ENCODE measurements around the gene PDK2.

DNA sequence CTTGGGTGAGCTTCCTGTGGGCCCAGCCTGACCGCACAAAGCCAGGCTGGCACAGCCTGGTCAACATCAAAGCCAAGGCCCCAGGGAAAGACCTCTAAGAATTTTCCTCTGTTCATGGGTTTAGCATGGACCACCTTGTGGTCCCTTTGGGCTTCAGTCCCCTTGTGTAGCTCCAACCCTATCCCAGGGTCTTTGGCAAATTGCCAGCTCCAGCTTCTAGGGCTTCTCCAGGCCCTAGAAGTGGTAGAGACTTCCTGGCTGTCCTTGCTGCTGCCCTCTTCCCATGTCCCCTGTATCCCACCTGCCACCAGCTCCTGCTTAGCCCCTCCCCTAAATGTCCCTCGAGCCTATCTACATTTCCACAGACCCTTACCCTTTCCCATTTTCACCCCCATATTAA is 49.0 kb upstream of the PDK2 start:
- TF ChIP-seq, protein P1, sequence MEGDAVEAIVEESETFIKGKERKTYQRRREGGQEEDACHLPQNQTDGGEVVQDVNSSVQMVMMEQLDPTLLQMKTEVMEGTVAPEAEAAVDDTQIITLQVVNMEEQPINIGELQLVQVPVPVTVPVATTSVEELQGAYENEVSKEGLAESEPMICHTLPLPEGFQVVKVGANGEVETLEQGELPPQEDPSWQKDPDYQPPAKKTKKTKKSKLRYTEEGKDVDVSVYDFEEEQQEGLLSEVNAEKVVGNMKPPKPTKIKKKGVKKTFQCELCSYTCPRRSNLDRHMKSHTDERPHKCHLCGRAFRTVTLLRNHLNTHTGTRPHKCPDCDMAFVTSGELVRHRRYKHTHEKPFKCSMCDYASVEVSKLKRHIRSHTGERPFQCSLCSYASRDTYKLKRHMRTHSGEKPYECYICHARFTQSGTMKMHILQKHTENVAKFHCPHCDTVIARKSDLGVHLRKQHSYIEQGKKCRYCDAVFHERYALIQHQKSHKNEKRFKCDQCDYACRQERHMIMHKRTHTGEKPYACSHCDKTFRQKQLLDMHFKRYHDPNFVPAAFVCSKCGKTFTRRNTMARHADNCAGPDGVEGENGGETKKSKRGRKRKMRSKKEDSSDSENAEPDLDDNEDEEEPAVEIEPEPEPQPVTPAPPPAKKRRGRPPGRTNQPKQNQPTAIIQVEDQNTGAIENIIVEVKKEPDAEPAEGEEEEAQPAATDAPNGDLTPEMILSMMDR (IDR thresholded peaks at IDR 0.05), result no peak
- no peak for TF ChIP-seq POLR2A (IDR thresholded peaks at IDR 0.05)
